K562 (cell line): ENCODE results near the gene UBE2E3. TPM values are rescaled to one million over a fixed set of nuclear protein-coding genes. Genes with fewer than 3 reads are reported as not detected.

Source experiments
- ADNP ChIP-seq: fragments of 200-800 bp; sonication (Bioruptor generic); IDR thresholded peaks from 2 replicates; pipeline ENCODE4 v1.6.1; 2016; ENCODE audit warnings: missing genetic modification characterization, missing compliant biosample characterization
- HDAC8 ChIP-seq: fragments of 450-650 bp; IDR thresholded peaks from 2 replicates; pipeline ENCODE4 v1.6.1; 2016; ENCODE audit warnings: mild to moderate bottlenecking, missing genetic modification characterization, moderate library complexity, missing compliant biosample characterization
- HSF4 ChIP-seq: fragments of 250-450 bp; sonication (Bioruptor Pico); IDR thresholded peaks from 2 replicates; pipeline ENCODE4 v2.1.2; 2022; ENCODE audit warnings: mild to moderate bottlenecking, moderate library complexity, borderline replicate concordance
- NFE2 ChIP-seq: IDR thresholded peaks from 2 replicates; pipeline ENCODE4 v1.6.1; 2014; ENCODE audit warnings: antibody characterized with exemption, low read depth
- RAD21 ChIP-seq, 2 experiments: fragments of 250-450 bp in 1 of 2; fragments of 450-650 bp in 1 of 2; sonication (Bioruptor Pico) in 1 of 2; formaldehyde crosslinking in 1 of 2; IDR thresholded peaks in 1 of 2; conservative IDR thresholded peaks in 1 of 2; 2 replicates each; pipeline versions ENCODE4 v1.4.0 to v1.8.0; 2020 to 2022; ENCODE audit warnings: mild to moderate bottlenecking in 2 of 2, moderate library complexity in 1 of 2
- TCF3 ChIP-seq: sonication (generic); formaldehyde crosslinking; IDR thresholded peaks from 2 replicates; pipeline ENCODE4 v1.4.0; 2020; ENCODE audit warnings: mild to moderate bottlenecking, missing genetic modification reagents
- TOE1 ChIP-seq, 2 experiments: fragments of 450-650 bp in 1 of 2; sonication (generic) in 1 of 2; formaldehyde crosslinking in 1 of 2; IDR thresholded peaks; 2 replicates each; pipeline versions ENCODE4 v1.7.1 to v1.8.0; 2016 to 2022; ENCODE audit warnings: borderline replicate concordance in 2 of 2, mild to moderate bottlenecking in 2 of 2, antibody characterized with exemption in 1 of 2, inconsistent platforms in 1 of 2, low read depth in 1 of 2, missing genetic modification reagents in 1 of 2, moderate library complexity in 1 of 2
- TSC22D4 ChIP-seq: fragments of 450-650 bp; IDR thresholded peaks from 2 replicates; pipeline ENCODE4 v1.6.1; 2016; ENCODE audit warnings: missing genetic modification characterization, missing biosample characterization, control low read depth
- ZNF766 ChIP-seq: fragments of 200-800 bp; sonication (Bioruptor generic); conservative IDR thresholded peaks from 2 replicates; pipeline ENCODE4 v1.6.1; 2016; ENCODE audit warnings: missing genetic modification characterization, missing compliant biosample characterization
- polyA plus RNA-seq, 8 experiments: library from polyadenylated mRNA; depleted of rRNA in 4 of 8; stranded (reverse) in 5 of 8; unstranded in 3 of 8; fragments of >200 nt; fragmentation: Nextera tagmentation in 2 of 8; fragmentation: Illumina TruSeq in 1 of 8; extraction: Ambion mirVana in 2 of 8; extraction: Trizol in 1 of 8; gene quantifications; 2 replicates each; pipeline versions ENCODE4 v1.2.1 to v1.2.3, GENCODE V29; 2011 to 2014; ENCODE audit warnings: inconsistent platforms in 1 of 8, missing spikeins in 1 of 8
- total RNA-seq, 7 experiments: library from RNA; depleted of rRNA in 6 of 7; stranded (reverse); fragments of >200 nt in 6 of 7; fragmentation: Illumina TruSeq in 2 of 7; extraction: Trizol in 2 of 7; gene quantifications; 2 replicates each; pipeline versions ENCODE4 v1.2.1 to v1.2.3, GENCODE V29; 2011 to 2021; ENCODE audit warnings: low replicate concordance in 1 of 7
- TF ChIP-seq, protein P1 (sequence below), 2 experiments: fragments of 450-650 bp; IDR thresholded peaks; 2 replicates each; pipeline ENCODE4 v1.6.1; 2016; ENCODE audit warnings: mild to moderate bottlenecking in 2 of 2, borderline replicate concordance in 1 of 2, low read depth in 1 of 2, moderate library complexity in 1 of 2
- TF ChIP-seq, protein P2 (sequence below): fragments of 250-450 bp; sonication (Bioruptor Pico); IDR thresholded peaks from 2 replicates; pipeline ENCODE4 v1.8.0; 2022; ENCODE audit warnings: moderate library complexity, mild to moderate bottlenecking, inconsistent platforms

The UBE2E3 gene
- total and polyA plus RNA-seq, 9 of the 15 experiments (the other 6 are each of a cell fraction or from before 2014, with no cell fraction given) = 58.2 to 173 (median 78.0) TPM

DNA sequence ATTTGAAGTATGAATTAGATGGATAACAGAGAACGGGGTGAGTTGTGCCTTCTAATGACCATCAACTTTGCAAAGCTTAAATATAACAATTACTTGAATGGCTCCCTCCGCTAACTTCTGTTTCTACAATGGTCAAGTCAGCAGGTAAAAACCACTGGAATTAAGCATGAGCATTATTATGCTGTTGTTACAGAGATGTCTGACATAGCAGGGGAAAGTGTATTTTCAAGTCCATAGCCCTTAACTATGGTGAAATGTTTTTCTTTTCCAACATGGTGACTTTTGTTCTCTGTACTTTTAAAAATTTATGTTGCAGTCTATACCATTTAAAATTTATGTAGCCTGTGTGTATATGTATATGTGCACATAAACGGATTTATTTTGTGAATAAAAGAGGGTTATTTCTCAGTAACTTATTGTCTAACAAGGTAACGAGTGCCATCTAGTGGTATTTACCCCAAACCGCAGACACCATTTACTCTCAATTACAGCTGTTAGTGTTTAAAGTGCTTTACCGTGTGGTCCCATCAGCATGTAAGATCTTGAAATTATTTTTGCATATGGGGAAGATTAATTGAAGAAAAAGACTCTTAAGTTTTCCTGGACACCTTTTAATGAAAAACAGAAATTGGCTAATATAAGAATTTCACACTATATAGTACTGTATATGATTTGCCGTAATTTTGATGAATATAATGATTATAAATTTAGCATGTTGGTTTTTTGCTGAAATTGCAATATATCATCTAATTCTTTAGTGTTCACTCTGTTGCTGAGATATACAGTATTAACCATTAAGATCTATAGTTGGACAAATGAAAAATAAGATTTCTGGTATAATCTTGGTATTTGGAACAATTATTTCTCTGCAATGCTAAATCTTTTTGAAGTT, 78.2 kb downstream of the UBE2E3 start (continued):
- no peak for TF ChIP-seq TSC22D4 (tag)
- peak; percentile 93 for TF ChIP-seq RAD21 (CRISPR knock-in tag; conservative IDR thresholded peaks at IDR 0.05 in 1 of 2, IDR thresholded peaks at IDR 0.05 in 1 of 2)
- TF ChIP-seq, protein P1, sequence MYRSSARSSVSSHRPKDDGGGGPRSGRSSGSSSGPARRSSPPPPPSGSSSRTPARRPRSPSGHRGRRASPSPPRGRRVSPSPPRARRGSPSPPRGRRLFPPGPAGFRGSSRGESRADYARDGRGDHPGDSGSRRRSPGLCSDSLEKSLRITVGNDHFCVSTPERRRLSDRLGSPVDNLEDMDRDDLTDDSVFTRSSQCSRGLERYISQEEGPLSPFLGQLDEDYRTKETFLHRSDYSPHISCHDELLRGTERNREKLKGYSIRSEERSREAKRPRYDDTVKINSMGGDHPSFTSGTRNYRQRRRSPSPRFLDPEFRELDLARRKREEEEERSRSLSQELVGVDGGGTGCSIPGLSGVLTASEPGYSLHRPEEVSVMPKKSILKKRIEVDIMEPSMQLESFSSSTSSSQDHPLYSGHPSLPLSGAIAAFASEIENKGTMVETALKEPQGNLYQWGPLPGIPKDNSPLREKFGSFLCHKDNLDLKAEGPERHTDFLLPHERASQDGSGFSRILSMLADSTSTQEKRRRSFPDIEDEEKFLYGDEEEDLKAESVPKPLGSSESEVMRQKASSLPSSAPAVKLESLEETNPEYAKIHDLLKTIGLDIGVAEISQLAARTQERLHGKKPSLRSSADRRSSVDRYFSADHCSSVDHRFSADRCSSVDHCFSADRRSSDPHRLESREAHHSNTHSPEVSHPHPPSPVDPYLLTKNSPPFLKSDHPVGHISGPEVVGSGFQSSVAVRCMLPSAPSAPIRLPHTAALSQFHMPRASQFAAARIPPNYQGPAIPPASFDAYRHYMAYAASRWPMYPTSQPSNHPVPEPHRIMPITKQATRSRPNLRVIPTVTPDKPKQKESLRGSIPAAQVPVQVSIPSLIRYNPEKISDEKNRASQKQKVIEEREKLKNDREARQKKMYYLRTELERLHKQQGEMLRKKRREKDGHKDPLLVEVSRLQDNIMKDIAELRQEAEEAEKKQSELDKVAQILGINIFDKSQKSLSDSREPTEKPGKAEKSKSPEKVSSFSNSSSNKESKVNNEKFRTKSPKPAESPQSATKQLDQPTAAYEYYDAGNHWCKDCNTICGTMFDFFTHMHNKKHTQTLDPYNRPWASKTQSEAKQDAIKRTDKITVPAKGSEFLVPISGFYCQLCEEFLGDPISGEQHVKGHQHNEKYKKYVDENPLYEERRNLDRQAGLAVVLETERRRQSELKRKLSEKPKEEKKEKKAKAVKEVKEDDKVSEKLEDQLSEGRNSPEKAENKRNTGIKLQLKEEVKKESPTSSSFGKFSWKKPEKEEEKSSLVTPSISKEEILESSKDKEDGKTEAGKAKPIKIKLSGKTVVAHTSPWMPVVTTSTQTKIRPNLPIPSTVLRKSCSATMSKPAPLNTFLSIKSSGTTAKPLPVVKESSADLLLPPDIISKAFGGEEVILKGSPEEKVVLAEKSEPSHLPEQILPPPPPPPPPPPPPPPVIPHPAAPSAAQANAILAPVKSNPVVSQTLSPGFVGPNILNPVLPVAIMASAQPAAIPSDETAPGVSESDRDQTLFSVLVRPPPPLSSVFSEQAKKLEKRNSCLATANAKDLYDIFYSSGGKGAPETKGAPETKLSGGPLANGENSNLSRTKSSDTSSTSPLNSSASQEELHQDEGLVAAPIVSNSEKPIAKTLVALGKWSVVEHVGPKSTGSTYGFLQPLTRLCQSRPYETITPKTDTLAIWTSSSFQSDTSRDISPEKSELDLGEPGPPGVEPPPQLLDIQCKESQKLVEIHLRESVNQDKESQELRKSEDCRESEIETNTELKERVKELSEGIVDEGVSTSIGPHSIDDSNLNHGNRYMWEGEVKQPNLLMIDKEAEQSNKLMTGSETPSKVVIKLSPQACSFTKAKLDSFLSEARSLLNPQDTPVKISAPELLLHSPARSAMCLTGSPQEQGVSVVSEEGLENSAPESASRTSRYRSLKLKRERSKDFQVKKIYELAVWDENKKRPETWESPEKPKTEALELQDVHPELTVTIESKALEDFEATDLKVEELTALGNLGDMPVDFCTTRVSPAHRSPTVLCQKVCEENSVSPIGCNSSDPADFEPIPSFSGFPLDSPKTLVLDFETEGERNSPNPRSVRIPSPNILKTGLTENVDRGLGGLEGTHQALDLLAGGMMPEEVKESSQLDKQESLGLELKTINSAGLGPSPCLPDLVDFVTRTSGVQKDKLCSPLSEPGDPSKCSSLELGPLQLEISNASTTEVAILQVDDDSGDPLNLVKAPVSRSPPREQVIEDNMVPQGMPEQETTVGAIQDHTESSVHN (IDR thresholded peaks at IDR 0.05; ENCODE audit: borderline replicate concordance in 1 of 2, low read depth in 1 of 2) = no peak
- TF ChIP-seq ZNF766 = no peak
- TF ChIP-seq ADNP = no peak
- no peak for TF ChIP-seq HDAC8 (tag)
- no peak for TF ChIP-seq HSF4 (CRISPR knock-in tag)
- no peak for TF ChIP-seq TCF3 (CRISPR knock-in tag)
- TF ChIP-seq, protein P2, sequence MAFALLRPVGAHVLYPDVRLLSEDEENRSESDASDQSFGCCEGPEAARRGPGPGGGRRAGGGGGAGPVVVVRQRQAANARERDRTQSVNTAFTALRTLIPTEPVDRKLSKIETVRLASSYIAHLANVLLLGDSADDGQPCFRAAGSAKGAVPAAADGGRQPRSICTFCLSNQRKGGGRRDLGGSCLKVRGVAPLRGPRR (CRISPR knock-in tag) = no peak
- TF ChIP-seq NFE2 = no peak
- TF ChIP-seq TOE1 (IDR thresholded peaks at IDR 0.05; ENCODE audit: borderline replicate concordance) = no peak
- TF ChIP-seq TOE1 (CRISPR knock-in tag; IDR thresholded peaks at IDR 0.05; ENCODE audit: borderline replicate concordance, low read depth) = no peak
